Measurements from ENCODE around the gene MYO15B. TPM values are rescaled to one million over a fixed set of nuclear protein-coding genes. Genes with fewer than 3 reads are reported as not detected.

The MYO15B gene
- total RNA-seq, 1 donor from 2014 or later, result 193 TPM

GRCh38 chr17:75605790-75606189 is 18.2 kb downstream of the MYO15B start:
- Histone ChIP-seq H3K4me1 (no peaks in the 10 kb centered on the region), H3K27me3 (no peaks in the 10 kb centered on the region), H3K27ac (no peak overlapping the region), H3K4me3 (no peak overlapping the region), H3K9me3 (no peaks in the 10 kb centered on the region), H3K36me3 (no peaks in the 10 kb centered on the region)
- intact Hi-C loops (cut with DNase I), result no loop called here
- TF ChIP-seq CTCF (IDR thresholded peaks at IDR 0.05), result no peak
- no peak for DNase-seq
- ATAC-seq, result no peak

GRCh38 chr17:75607086-75607485 is 19.5 kb downstream of the MYO15B start:
- DNase-seq (no peak), ATAC-seq (no peak)
- Histone ChIP-seq H3K4me3 (no peak overlapping the region), H3K36me3 (peaks cover 6% of the 10 kb centered on the region), H3K9me3 (no peaks in the 10 kb centered on the region), H3K27me3 (no peaks in the 10 kb centered on the region), H3K27ac (no peak overlapping the region), H3K4me1 (no peaks in the 10 kb centered on the region)
- no peak for TF ChIP-seq CTCF (IDR thresholded peaks at IDR 0.05)
- intact Hi-C loops (cut with DNase I), result no loop called here

DNA sequence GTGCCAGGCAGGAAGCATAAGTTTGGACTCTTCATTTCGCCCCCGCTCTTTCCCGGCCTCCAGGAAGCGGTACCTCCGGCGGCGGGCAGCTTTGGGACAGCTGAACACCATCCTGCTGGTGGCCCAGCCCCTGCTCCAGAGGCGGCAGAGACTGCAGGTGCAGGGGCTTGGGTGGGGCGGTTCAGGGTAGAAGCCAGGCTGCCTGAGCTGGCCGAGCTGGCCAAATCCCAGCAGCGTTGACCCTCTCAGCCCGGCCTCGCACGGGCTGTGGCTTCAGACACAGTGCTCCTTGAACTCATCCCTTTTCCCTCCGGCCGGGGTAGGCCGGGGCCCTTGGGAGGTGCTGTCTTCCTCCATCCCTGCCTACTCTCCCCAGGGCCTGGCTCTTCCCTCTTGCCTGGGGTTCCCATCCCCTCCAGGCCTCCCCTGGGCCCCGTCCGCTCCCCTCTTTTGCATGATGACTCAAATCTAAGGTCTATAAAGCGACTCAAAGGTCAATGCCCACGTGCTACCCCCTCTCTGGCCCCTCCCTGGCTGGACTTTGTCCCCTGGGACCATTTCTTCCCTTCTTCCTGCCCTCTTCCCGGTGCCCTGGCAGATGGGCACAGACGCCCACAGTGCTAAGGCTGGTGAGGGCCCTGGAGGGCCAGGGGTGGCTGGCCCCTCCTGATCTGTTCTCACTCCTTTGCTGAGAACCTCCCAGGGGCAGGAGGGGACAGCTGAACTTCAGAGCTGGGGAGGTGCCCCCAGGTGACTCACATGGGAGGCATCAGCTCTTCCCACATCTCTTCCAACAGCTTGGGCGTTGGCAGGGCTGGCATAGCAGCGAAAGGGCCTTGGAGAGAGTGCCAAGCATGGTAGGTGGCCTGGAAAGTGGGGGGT is 22.7 kb downstream of the MYO15B start:
- intact Hi-C loops (cut with DNase I), result no loop called here
- Histone ChIP-seq H3K36me3 (peaks cover 33% of the 10 kb centered on the region), H3K27ac (no peak overlapping the region), H3K9me3 (no peaks in the 10 kb centered on the region), H3K4me1 (no peaks in the 10 kb centered on the region), H3K4me3 (no peak overlapping the region), H3K27me3 (no peaks in the 10 kb centered on the region)
- TF ChIP-seq CTCF (IDR thresholded peaks at IDR 0.05), result no peak
- ATAC-seq (no peak), DNase-seq (no peak)

DNA sequence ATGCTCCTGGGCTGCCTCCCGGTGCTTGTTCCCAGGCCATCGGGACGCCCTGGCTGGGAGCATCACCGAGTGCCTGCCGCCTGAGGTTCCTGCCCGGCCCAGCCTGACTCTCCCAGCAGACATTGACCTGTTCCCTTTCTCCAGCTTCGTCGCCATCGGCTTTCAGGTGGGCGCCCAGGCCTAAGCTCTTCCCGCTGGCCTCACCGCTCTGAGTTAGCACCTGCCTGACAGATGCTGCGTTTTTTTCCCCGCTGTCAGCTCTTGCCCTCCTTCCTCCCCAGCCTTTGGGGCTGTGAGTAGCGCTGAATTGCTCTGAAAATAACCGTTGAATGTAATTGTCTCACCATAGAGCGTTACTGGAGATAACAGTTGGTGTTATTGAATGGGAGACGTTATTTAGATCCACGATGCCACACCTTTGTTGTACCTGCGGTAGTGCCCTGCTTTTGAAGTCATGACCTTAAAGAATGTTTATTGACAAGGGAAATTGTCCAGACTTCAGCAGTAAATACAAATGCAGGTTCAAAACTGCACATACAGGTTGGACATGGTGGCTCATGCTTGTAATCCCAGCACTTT is 24.3 kb downstream of the MYO15B start:
- no peaks in the 10 kb centered on the region for H3K4me1 ChIP-seq
- no peaks in the 10 kb centered on the region for H3K27me3 ChIP-seq
- H3K27ac ChIP-seq, result no peak overlapping the region
- intact Hi-C loops (cut with DNase I), result no loop called here
- no peak overlapping the region for H3K4me3 ChIP-seq
- H3K36me3 ChIP-seq, result peaks cover 41% of the 10 kb centered on the region
- ATAC-seq (no peak), DNase-seq (no peak)
- no peaks in the 10 kb centered on the region for H3K9me3 ChIP-seq
- no peak for TF ChIP-seq CTCF (IDR thresholded peaks at IDR 0.05)

DNA sequence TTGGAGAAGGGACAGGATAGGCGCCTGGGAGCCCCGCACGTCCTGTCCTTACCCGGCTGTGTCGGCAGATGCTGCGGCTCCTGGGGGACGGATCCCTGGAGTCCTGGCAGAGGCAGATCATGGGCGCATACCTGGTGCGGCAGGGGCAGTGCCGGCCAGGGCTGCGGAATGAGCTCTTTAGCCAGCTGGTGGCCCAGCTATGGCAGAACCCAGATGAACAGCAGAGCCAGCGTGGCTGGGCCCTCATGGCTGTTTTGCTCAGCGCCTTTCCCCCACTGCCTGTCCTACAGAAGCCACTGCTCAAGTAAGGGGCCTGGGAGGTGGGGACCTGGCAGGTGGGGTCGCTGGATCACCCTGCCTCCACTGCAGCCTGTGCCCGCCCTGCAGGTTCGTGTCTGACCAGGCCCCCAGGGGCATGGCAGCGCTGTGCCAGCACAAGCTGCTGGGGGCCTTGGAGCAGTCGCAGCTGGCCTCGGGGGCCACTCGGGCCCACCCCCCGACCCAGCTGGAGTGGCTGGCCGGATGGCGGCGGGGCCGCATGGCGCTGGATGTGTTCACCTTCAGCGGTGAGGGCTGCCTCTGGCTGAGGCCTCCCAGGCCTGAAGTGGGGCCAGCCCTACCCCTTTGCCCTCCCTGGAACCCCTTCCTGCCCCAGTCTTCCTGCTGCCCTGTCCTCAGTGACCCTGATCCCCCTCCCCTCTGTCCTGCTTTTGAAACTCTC is 25.5 kb downstream of the MYO15B start:
- peaks cover 48% of the 10 kb centered on the region for H3K36me3 ChIP-seq
- no peaks in the 10 kb centered on the region for H3K27me3 ChIP-seq
- intact Hi-C loops (cut with DNase I), result no loop called here
- DNase-seq (no peak), ATAC-seq (no peak)
- H3K27ac ChIP-seq, result no peak overlapping the region
- no peak for TF ChIP-seq CTCF (IDR thresholded peaks at IDR 0.05)
- no peaks in the 10 kb centered on the region for H3K4me1 ChIP-seq
- no peaks in the 10 kb centered on the region for H3K9me3 ChIP-seq
- H3K4me3 ChIP-seq, result no peak overlapping the region
